Measurements from ENCODE around the gene GCDH. TPM values are rescaled to one million over a fixed set of nuclear protein-coding genes. Genes with fewer than 3 reads are reported as not detected.
A peak's percentile ranks its signal among the peaks of the same experiment; 100 is the strongest.

GCDH gene
- total RNA-seq, 2 experiments from 2014 or later, result 23.3 to 25.1 TPM

DNA sequence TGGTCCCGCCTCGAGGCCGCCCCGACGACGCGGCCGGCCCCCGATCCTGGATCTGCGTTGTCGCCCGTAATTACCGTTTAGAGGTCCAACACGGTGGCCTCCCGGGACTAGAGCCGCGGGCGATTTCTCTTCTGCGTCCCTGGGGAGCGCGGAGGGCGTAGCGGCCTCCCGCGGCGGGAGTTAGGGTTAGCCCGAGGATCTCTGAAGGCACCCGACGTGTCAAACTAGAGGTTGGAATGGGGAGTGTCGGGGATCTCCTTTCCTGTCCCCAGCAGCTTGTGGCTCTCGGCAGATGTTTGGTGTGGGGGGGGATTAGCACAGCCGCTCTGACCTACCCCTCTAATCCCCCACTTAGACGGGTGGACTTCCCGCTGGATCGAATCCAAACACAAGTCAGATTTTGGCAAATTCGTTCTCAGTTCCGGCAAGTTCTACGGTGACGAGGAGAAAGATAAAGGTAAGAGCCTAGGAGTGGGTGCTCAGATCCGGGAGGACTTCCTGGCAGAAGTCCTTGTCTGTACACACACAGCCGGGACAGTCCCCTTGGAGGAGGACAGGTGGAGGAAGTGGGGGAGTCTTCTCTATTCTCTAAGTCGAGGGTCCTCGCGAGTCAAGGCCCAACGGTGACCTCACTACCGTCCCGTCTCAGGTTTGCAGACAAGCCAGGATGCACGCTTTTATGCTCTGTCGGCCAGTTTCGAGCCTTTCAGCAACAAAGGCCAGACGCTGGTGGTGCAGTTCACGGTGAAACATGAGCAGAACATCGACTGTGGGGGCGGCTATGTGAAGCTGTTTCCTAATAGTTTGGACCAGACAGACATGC, 48.0 kb downstream of the GCDH start:
- ChIA-PET POLR2A (interaction anchor here (0.7 to 3.3 kb wide), 14 partner anchors 9 to 213 kb away, joined by 3 to 37 read pairs (median 8); partner anchors contain the start of genes GADD45GIP1, GCDH, JUNB and NACC1), CTCF (interaction anchor here (0.8 to 1.0 kb wide), 2 partner anchors 26 to 54 kb away, joined by 3 to 4 read pairs; no protein-coding TSS in a partner anchor)
- peaks cover 56% of the 10 kb centered on the region for H3K36me3 Mint-ChIP-seq (ENCODE audit: low read depth)
- peaks cover 61% of the 10 kb centered on the region for H3K4me1 Mint-ChIP-seq
- peak overlapping the region; percentile 99 for H3K4me3 Mint-ChIP-seq
- peak overlapping the region; percentile 92 for H3K27ac Mint-ChIP-seq
- no peaks in the 10 kb centered on the region for H3K27me3 Mint-ChIP-seq
- H3K9me3 Mint-ChIP-seq, result no peaks in the 10 kb centered on the region
- peak; percentile 51 for DNase-seq

DNA sequence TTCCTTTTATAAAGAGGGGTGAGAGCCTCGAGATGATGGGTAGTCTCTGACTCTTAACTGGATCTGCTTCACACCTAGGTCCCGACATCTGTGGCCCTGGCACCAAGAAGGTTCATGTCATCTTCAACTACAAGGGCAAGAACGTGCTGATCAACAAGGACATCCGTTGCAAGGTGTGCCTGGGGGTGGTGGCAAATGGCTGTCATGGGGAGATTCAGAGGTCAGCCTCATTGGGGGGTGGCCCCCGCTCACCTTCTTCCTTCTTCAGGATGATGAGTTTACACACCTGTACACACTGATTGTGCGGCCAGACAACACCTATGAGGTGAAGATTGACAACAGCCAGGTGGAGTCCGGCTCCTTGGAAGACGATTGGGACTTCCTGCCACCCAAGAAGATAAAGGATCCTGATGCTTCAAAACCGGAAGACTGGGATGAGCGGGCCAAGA, 49.0 kb downstream of the GCDH start:
- Mint-ChIP-seq H3K9me3 (no peaks in the 10 kb centered on the region), H3K27ac (peak overlapping the region; percentile 92), H3K36me3 (ENCODE audit: low read depth) (peaks cover 65% of the 10 kb centered on the region), H3K27me3 (no peaks in the 10 kb centered on the region), H3K4me3 (peak overlapping the region; percentile 99), H3K4me1 (peaks cover 68% of the 10 kb centered on the region)
- ChIA-PET POLR2A (interaction anchor here (0.7 to 3.3 kb wide), 8 partner anchors 8 to 58 kb away, joined by 3 to 37 read pairs (median 9); partner anchors contain the start of genes GADD45GIP1 and GCDH), CTCF (interaction anchor here (1.0 kb wide), 1 partner anchor 55 kb away, joined by 4 read pairs; no protein-coding TSS in a partner anchor)
- DNase-seq, result no peak

GRCh38 chr19:12940897-12941296, 49.9 kb downstream of the GCDH start:
- DNase-seq, result no peak
- ChIA-PET POLR2A (interaction anchor here (0.9 to 1.5 kb wide), 3 partner anchors 15 to 149 kb away, joined by 3 to 4 read pairs (median 3); partner anchors contain the start of genes GCDH and JUNB), CTCF (interaction anchor here (0.5 to 1.5 kb wide), 3 partner anchors 24 to 56 kb away, joined by 3 to 4 read pairs (median 4); no protein-coding TSS in a partner anchor)
- Mint-ChIP-seq H3K27me3 (no peaks in the 10 kb centered on the region), H3K4me1 (peaks cover 76% of the 10 kb centered on the region), H3K4me3 (peak overlapping the region; percentile 99), H3K9me3 (no peaks in the 10 kb centered on the region), H3K27ac (peak overlapping the region; percentile 92), H3K36me3 (ENCODE audit: low read depth) (peaks cover 73% of the 10 kb centered on the region)

DNA sequence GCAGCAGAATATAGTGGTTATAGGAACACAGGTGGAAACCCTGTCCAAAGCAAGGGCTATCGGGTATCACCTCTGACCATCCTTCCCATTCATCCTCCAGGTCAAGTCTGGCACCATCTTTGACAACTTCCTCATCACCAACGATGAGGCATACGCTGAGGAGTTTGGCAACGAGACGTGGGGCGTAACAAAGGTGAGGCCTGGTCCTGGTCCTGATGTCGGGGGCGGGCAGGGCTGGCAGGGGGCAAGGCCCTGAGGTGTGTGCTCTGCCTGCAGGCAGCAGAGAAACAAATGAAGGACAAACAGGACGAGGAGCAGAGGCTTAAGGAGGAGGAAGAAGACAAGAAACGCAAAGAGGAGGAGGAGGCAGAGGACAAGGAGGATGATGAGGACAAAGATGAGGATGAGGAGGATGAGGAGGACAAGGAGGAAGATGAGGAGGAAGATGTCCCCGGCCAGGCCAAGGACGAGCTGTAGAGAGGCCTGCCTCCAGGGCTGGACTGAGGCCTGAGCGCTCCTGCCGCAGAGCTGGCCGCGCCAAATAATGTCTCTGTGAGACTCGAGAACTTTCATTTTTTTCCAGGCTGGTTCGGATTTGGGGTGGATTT, 52.6 kb downstream of the GCDH start:
- no peak for DNase-seq
- peaks cover 88% of the 10 kb centered on the region for H3K36me3 Mint-ChIP-seq (ENCODE audit: low read depth)
- H3K4me3 Mint-ChIP-seq, result peak overlapping the region; percentile 13
- H3K27ac Mint-ChIP-seq, result peak overlapping the region; percentile 78
- ChIA-PET POLR2A (interaction anchor here (0.6 to 5.4 kb wide), 2 partner anchors 12 to 212 kb away, joined by 3 to 43 read pairs; partner anchors contain the start of gene GADD45GIP1), CTCF (interaction anchor here (1.2 kb wide), 1 partner anchor 59 kb away, joined by 3 read pairs; no protein-coding TSS in a partner anchor)
- peaks cover 81% of the 10 kb centered on the region for H3K4me1 Mint-ChIP-seq
- H3K9me3 Mint-ChIP-seq, result no peaks in the 10 kb centered on the region
- H3K27me3 Mint-ChIP-seq, result no peaks in the 10 kb centered on the region

DNA sequence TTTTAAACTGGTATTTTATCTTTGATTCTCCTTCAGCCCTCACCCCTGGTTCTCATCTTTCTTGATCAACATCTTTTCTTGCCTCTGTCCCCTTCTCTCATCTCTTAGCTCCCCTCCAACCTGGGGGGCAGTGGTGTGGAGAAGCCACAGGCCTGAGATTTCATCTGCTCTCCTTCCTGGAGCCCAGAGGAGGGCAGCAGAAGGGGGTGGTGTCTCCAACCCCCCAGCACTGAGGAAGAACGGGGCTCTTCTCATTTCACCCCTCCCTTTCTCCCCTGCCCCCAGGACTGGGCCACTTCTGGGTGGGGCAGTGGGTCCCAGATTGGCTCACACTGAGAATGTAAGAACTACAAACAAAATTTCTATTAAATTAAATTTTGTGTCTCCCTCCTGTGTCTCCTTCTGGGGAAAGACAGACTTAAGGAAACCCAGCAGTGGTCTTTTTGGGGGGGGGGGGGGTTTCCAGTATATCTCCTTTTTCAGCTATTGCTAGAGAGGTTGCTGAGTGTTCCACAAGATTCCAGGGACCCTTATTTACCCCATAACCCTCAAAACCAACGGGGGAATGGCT, 53.2 kb downstream of the GCDH start:
- Mint-ChIP-seq H3K36me3 (ENCODE audit: low read depth) (peaks cover 86% of the 10 kb centered on the region), H3K27me3 (no peaks in the 10 kb centered on the region), H3K4me1 (peaks cover 82% of the 10 kb centered on the region), H3K9me3 (no peaks in the 10 kb centered on the region), H3K27ac (peak overlapping the region; percentile 92), H3K4me3 (no peak overlapping the region)
- DNase-seq, result no peak
- CTCF ChIA-PET, result interaction anchor here (1.2 kb wide), 1 partner anchor 59 kb away, joined by 3 read pairs; no protein-coding TSS in a partner anchor
- POLR2A ChIA-PET, result interaction anchor here (5.4 kb wide), 1 partner anchor 11 kb away, joined by 43 read pairs; the partner anchor contains the start of gene GADD45GIP1

DNA sequence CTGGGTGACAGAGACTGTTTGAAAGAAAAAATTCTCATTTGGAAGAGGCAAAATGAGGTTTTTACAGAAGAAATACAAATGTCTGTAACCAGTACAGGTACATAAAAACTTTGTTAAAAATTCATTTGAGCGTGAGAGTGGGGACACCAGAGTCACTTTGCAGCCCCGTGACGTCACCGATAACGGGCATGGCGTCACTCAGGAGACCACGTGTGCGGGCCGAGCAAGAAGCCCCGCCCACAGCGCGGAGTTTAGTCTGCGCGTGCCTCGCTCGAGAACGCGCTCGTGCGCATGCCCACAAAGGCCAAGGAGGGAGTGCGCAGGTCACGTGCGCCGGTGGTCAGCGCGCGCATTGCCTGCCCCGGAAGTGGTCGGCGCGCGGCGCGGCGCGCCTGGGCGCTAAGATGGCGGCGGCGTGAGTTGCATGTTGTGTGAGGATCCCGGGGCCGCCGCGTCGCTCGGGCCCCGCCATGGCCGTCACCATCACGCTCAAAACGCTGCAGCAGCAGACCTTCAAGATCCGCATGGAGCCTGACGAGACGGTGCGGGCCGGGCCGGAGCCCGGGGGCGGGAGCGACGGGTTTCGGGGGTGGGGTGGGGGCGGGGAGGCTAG, 54.6 kb downstream of the GCDH start, which contains the start of gene RAD23A:
Gene RAD23A (plus strand): TSS at position 384 of the 613 bp plus-strand sequence. CDS start 87 bp downstream, at position 471.
- Mint-ChIP-seq H3K4me1 (peaks cover 76% of the 10 kb centered on the region), H3K4me3 (peak within 1 kb of the TSS; percentile 92), H3K27ac (peak within 1 kb of the TSS; percentile 92), H3K36me3 (ENCODE audit: low read depth) (peaks cover 85% of the 10 kb centered on the region), H3K27me3 (no peaks in the 10 kb centered on the region), H3K9me3 (no peaks in the 10 kb centered on the region)
- DNase-seq, result peak; percentile 99
- ChIA-PET CTCF (interaction anchor here (0.9 to 1.3 kb wide), 3 partner anchors 9 to 60 kb away, joined by 4 to 14 read pairs (median 4); no protein-coding TSS in a partner anchor), POLR2A (interaction anchor here (0.9 to 5.4 kb wide), 6 partner anchors 8 to 65 kb away, joined by 5 to 43 read pairs (median 10); partner anchors contain the start of genes CALR, DNASE2, FARSA and GADD45GIP1)

GRCh38 chr19:12946092-12946721, 55.2 kb downstream of the GCDH start:
- Mint-ChIP-seq H3K27me3 (no peaks in the 10 kb centered on the region), H3K4me3 (peak overlapping the region; percentile 92), H3K9me3 (no peaks in the 10 kb centered on the region), H3K4me1 (peaks cover 76% of the 10 kb centered on the region), H3K36me3 (ENCODE audit: low read depth) (peaks cover 85% of the 10 kb centered on the region), H3K27ac (peak overlapping the region; percentile 85)
- DNase-seq, result peak; percentile 61
- ChIA-PET POLR2A (interaction anchor here (0.6 to 5.4 kb wide), 7 partner anchors 9 to 154 kb away, joined by 3 to 43 read pairs (median 9); partner anchors contain the start of genes CALR, DNASE2, FARSA and GADD45GIP1), CTCF (interaction anchor here (0.9 to 1.3 kb wide), 3 partner anchors 9 to 61 kb away, joined by 4 to 14 read pairs (median 4); no protein-coding TSS in a partner anchor)

DNA sequence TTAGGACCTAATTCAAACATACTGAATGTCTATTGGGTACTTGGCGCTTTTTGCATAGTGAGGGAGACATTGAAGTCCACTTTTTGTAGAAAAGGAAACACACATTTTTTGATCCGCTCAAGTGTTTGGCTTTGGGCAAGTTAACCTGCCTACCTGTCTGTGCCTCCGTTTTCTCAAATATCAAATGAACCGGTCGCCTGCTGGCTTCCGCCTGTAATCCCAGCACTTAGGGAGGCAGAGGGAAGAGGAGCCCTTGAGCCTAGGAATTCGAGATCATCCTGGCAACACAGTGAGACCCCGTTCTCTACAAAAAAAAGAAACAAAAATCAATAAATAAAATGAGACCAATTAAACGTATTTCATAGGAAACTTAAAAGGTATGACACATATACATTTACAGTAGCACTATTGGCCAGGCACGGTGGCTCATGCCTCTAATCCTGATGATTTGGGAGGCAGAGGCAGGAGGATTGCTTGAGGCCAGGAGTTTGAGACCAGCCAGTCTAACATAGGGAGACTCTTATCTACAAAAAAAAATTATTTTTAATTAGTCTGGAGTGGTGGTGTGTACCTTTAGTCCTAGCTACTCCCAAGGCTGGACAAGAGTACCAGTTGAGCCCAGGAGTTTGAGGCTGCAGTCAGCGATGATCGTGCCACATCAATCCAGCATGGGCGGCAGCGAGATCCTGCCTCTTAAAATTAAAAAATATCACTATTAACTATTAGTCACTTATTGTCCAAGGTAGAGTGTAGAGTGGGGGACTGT, 56.0 kb downstream of the GCDH start:
- Mint-ChIP-seq H3K4me1 (peaks cover 71% of the 10 kb centered on the region), H3K4me3 (peak overlapping the region; percentile 92), H3K27ac (peak overlapping the region; percentile 85), H3K36me3 (ENCODE audit: low read depth) (peaks cover 85% of the 10 kb centered on the region), H3K9me3 (no peaks in the 10 kb centered on the region), H3K27me3 (no peaks in the 10 kb centered on the region)
- CTCF ChIA-PET, result interaction anchor here (0.9 to 1.8 kb wide), 5 partner anchors 8 to 115 kb away, joined by 3 to 14 read pairs (median 4); no protein-coding TSS in a partner anchor
- POLR2A ChIA-PET, result interaction anchor here (0.6 to 5.4 kb wide), 9 partner anchors 8 to 155 kb away, joined by 3 to 43 read pairs (median 7); partner anchors contain the start of genes CALR, DNASE2, FARSA and GADD45GIP1
- DNase-seq, result no peak

GRCh38 chr19:12947702-12948611, 57.0 kb downstream of the GCDH start:
- no peaks in the 10 kb centered on the region for H3K9me3 Mint-ChIP-seq
- no peak overlapping the region for H3K27ac Mint-ChIP-seq
- peaks cover 83% of the 10 kb centered on the region for H3K36me3 Mint-ChIP-seq (ENCODE audit: low read depth)
- no peak for DNase-seq
- CTCF ChIA-PET, result interaction anchor here (1.4 to 1.8 kb wide), 2 partner anchors 17 to 114 kb away, joined by 3 to 8 read pairs; no protein-coding TSS in a partner anchor
- POLR2A ChIA-PET, result interaction anchor here (0.9 to 5.4 kb wide), 5 partner anchors 7 to 156 kb away, joined by 3 to 43 read pairs (median 6); partner anchors contain the start of genes FARSA, GADD45GIP1 and JUNB
- peaks cover 62% of the 10 kb centered on the region for H3K4me1 Mint-ChIP-seq
- H3K4me3 Mint-ChIP-seq, result no peak overlapping the region
- H3K27me3 Mint-ChIP-seq, result no peaks in the 10 kb centered on the region

Data from activated CD4-positive, alpha-beta memory T cell treated with anti-CD3 and anti-CD28 coated beads, Interleukin-2, amount 10 ng/mL, durations not matched to agents 7 days and 5 days (primary cell).